SU-DHL-6 (cell line): Measurements from ENCODE around the gene TREM2.

Experiments
- EZH2phosphoT487 ChIP-seq: fragments of 200-600 bp; sonication (generic), shearing (Covaris generic); conservative IDR thresholded peaks from 2 replicates; pipeline ENCODE4 v1.6.1; 2018; ENCODE audit warnings: mild to moderate bottlenecking, antibody characterized with exemption, low read length, moderate library complexity, mixed read lengths
- TF ChIP-seq, protein P1 (sequence below): fragments of 200-600 bp; sonication (generic); IDR thresholded peaks from one replicate; pipeline ENCODE4 v1.5.1; 2017; ENCODE audit warnings: antibody characterized with exemption, mild to moderate bottlenecking, low read length, moderate library complexity; ENCODE audit not compliant: insufficient read depth, poor library complexity, severe bottlenecking

DNA sequence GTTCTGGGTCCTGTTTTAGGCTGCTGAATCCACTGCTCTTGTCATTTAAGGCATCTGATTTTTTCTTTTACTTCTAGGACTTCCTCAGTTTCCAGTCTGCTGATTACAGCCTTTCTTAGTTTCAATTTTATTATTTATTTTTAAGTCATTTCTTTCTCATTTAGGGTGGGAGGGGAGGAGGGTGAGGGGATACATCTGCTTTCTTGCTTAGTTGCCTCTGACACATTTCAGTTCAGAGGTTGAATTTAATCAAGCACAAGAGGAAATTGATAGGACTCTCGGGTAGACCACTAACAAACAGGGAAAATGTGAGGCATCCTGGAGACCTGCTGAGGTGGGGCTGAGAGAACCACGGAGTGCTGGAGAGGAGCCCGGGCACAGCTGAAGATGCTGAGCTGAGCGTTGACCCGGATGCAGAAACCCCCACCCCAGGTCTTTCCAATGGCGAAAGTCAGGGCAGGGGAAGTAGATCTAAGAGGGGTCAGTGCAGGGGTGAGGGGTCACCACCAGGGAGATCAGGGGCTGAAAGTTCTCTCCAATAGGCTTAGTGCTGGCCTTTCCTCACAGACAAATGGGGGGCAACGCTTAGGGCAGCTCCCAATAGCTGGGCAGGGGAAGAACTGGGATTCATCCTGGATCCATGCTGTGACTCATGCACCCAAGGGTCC lies 45.7 kb upstream of the TREM2 start:
- TF ChIP-seq, protein P1, sequence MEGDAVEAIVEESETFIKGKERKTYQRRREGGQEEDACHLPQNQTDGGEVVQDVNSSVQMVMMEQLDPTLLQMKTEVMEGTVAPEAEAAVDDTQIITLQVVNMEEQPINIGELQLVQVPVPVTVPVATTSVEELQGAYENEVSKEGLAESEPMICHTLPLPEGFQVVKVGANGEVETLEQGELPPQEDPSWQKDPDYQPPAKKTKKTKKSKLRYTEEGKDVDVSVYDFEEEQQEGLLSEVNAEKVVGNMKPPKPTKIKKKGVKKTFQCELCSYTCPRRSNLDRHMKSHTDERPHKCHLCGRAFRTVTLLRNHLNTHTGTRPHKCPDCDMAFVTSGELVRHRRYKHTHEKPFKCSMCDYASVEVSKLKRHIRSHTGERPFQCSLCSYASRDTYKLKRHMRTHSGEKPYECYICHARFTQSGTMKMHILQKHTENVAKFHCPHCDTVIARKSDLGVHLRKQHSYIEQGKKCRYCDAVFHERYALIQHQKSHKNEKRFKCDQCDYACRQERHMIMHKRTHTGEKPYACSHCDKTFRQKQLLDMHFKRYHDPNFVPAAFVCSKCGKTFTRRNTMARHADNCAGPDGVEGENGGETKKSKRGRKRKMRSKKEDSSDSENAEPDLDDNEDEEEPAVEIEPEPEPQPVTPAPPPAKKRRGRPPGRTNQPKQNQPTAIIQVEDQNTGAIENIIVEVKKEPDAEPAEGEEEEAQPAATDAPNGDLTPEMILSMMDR, result no peak
- TF ChIP-seq EZH2phosphoT487, result no peak
